Astrocyte (in vitro differentiated cells and primary cell): Measurements from ENCODE around the gene FBXO47. TPM values are rescaled to one million over a fixed set of nuclear protein-coding genes. Genes with fewer than 3 reads are reported as not detected.

Experiments used
- DNase-seq: peaks from one replicate; pipeline ENCODE4 v3.0.0-alpha.2; 2010; ENCODE audit warnings: low read depth
- FAIRE-seq: peaks from 2 replicates; lab custom pipeline; 2011; peaks lifted over from hg19 to GRCh38; lab: Jason Lieb, UNC
- H2AFZ ChIP-seq: 2 replicates; pipeline ENCODE4 v1.6.0; 2012; ENCODE audit warnings: low read depth, low read length, inconsistent platforms
- H3K27ac ChIP-seq: 2 replicates; pipeline ENCODE4 v1.5.1; 2011; ENCODE audit warnings: low read depth, low read length, inconsistent platforms
- H3K27me3 ChIP-seq: 2 replicates; pipeline ENCODE4 v1.6.0; 2011; ENCODE audit warnings: low read length, inconsistent platforms; ENCODE audit not compliant: insufficient read depth
- H3K36me3 ChIP-seq: 2 replicates; pipeline ENCODE4 v1.5.1; 2011; ENCODE audit warnings: low read length, inconsistent platforms; ENCODE audit not compliant: insufficient read depth
- H3K4me1 ChIP-seq: 2 replicates; pipeline ENCODE4 v1.5.1; 2011; ENCODE audit warnings: low read length, inconsistent platforms; ENCODE audit not compliant: insufficient read depth
- H3K4me2 ChIP-seq: 2 replicates; pipeline ENCODE4 v1.6.0; 2012; ENCODE audit warnings: low read length, inconsistent platforms
- H3K4me3 ChIP-seq: 2 replicates; pipeline ENCODE4 v1.5.1; 2011; ENCODE audit warnings: low read depth, mild to moderate bottlenecking, low read length, inconsistent platforms; ENCODE audit not compliant: insufficient read depth
- H3K79me2 ChIP-seq: 2 replicates; pipeline ENCODE4 v1.6.0; 2012; ENCODE audit warnings: mild to moderate bottlenecking, low read length, inconsistent platforms; ENCODE audit not compliant: insufficient read depth
- H3K9ac ChIP-seq: 2 replicates; pipeline ENCODE4 v1.6.0; 2012; ENCODE audit warnings: mild to moderate bottlenecking, low read length, inconsistent platforms
- H3K9me3 ChIP-seq: 2 replicates; pipeline ENCODE4 v1.5.1; 2012; ENCODE audit warnings: low read depth, mild to moderate bottlenecking, low read length, inconsistent platforms; ENCODE audit not compliant: insufficient read depth
- H4K20me1 ChIP-seq: 2 replicates; pipeline ENCODE4 v1.6.0; 2012; ENCODE audit warnings: low read length, inconsistent platforms; ENCODE audit not compliant: insufficient read depth
- H3K27ac Mint-ChIP-seq: one replicate; pipeline ENCODE4 v1.8.0; 2021; ENCODE audit warnings: mild to moderate bottlenecking, mixed read lengths; ENCODE audit not compliant: unreplicated experiment
- H3K27me3 Mint-ChIP-seq: one replicate; pipeline ENCODE4 v1.8.0; 2021; ENCODE audit warnings: low read depth, mixed read lengths; ENCODE audit not compliant: unreplicated experiment
- H3K36me3 Mint-ChIP-seq: one replicate; pipeline ENCODE4 v1.8.0; 2021; ENCODE audit warnings: low read depth, mixed read lengths; ENCODE audit not compliant: unreplicated experiment
- H3K4me1 Mint-ChIP-seq: one replicate; pipeline ENCODE4 v1.8.0; 2021; ENCODE audit warnings: low read depth, mixed read lengths; ENCODE audit not compliant: unreplicated experiment
- H3K4me3 Mint-ChIP-seq: one replicate; pipeline ENCODE4 v1.8.0; 2021; ENCODE audit warnings: mild to moderate bottlenecking, moderate library complexity, mixed read lengths; ENCODE audit not compliant: unreplicated experiment
- H3K9me3 Mint-ChIP-seq: one replicate; pipeline ENCODE4 v1.8.0; 2021; ENCODE audit warnings: mild to moderate bottlenecking, mixed read lengths; ENCODE audit not compliant: unreplicated experiment
- CTCF ChIP-seq: IDR thresholded peaks from 2 replicates; pipeline ENCODE4 v1.5.1; 2011; ENCODE audit warnings: low read depth, mild to moderate bottlenecking, inconsistent platforms, low read length, moderate library complexity; ENCODE audit not compliant: insufficient read depth
- EZH2 ChIP-seq: IDR thresholded peaks from 2 replicates; pipeline ENCODE4 v1.6.1; 2012; ENCODE audit warnings: mild to moderate bottlenecking, low read length, inconsistent platforms; ENCODE audit not compliant: insufficient read depth
- total RNA-seq: library from RNA; stranded (reverse); gene quantifications from 2 replicates; pipeline ENCODE4 v1.2.1, GENCODE V29; 2021

The FBXO47 gene
- total RNA-seq, 1 donor from 2014 or later: not detected

- Histone ChIP-seq H3K9ac (no peak overlapping the region), H3K4me3 (no peak overlapping the region), H4K20me1 (peaks cover 90% of the 10 kb centered on the region), H3K79me2 (peaks cover 28% of the 10 kb centered on the region), H3K4me2 (no peak overlapping the region), H3K36me3 (peaks cover 34% of the 10 kb centered on the region), H2AFZ (no peak overlapping the region), H3K27me3 (no peaks in the 10 kb centered on the region), H3K27ac (no peak overlapping the region), H3K4me1 (no peaks in the 10 kb centered on the region), H3K9me3 (no peaks in the 10 kb centered on the region)
- Mint-ChIP-seq H3K27me3 (no peaks in the 10 kb centered on the region), H3K36me3 (peaks cover 30% of the 10 kb centered on the region), H3K27ac (peak overlapping the region; percentile 77), H3K4me1 (peaks cover 17% of the 10 kb centered on the region), H3K4me3 (peak overlapping the region; percentile 71), H3K9me3 (peaks cover 2% of the 10 kb centered on the region)
- FAIRE-seq: no peak
- TF ChIP-seq EZH2: no peak
- no peak for TF ChIP-seq CTCF
- DNase-seq: no peak
Measured at GRCh38 chr17:38916771-38917170, 50.4 kb downstream of the FBXO47 start.

GRCh38 chr17:38915639-38915995 is 51.6 kb downstream of the FBXO47 start:
- peaks cover 38% of the 10 kb centered on the region for H3K79me2 ChIP-seq
- FAIRE-seq: no peak

More at GRCh38 chr17:38915639-38915995, 51.6 kb downstream of the FBXO47 start:
- no peak for DNase-seq
- H3K4me2 ChIP-seq: no peak overlapping the region
- H3K4me1 ChIP-seq: no peaks in the 10 kb centered on the region
- peaks cover 31% of the 10 kb centered on the region for H3K36me3 Mint-ChIP-seq
- peaks cover 34% of the 10 kb centered on the region for H3K36me3 ChIP-seq
- no peak overlapping the region for H3K27ac ChIP-seq
- no peaks in the 10 kb centered on the region for H3K9me3 ChIP-seq
- H2AFZ ChIP-seq: no peak overlapping the region
- peaks cover 9% of the 10 kb centered on the region for H3K4me1 Mint-ChIP-seq
- TF ChIP-seq EZH2: no peak
- no peak for TF ChIP-seq CTCF
- no peak overlapping the region for H3K4me3 ChIP-seq
- peaks cover 2% of the 10 kb centered on the region for H3K9me3 Mint-ChIP-seq
- H4K20me1 ChIP-seq: peaks cover 93% of the 10 kb centered on the region
- no peak overlapping the region for H3K27ac Mint-ChIP-seq
- H3K27me3 Mint-ChIP-seq: no peaks in the 10 kb centered on the region
- no peak overlapping the region for H3K4me3 Mint-ChIP-seq
- no peak overlapping the region for H3K9ac ChIP-seq
- no peaks in the 10 kb centered on the region for H3K27me3 ChIP-seq
